GM12878 (cell line): Measurements from ENCODE around the gene LTA. TPM values are rescaled to one million over a fixed set of nuclear protein-coding genes. Genes with fewer than 3 reads are reported as not detected.
A peak's percentile ranks its signal among the peaks of the same experiment; 100 is the strongest.

Source experiments
- ATAC-seq: fragments of 200-7000 bp; cut with Tn5 transposase; 3 replicates; pipeline ENCODE4 v1.9.1; 2020; ENCODE audit warnings: mild to moderate bottlenecking, moderate library complexity
- BruUV-seq: library from RNA; stranded (reverse); fragments of 400-500 nt; replicated peaks from 2 replicates; lab custom pipeline; 2021; lab: Mats Ljungman, UMichigan
- CTCF ChIA-PET: fragments of 300-600 bp; sonication (Branson Sonifier 250); formaldehyde crosslinking; extraction: SDS; loops from one replicate; lab custom pipeline; 2021; ENCODE audit warnings: inconsistent platforms; lab: Yijun Ruan, JAX
- POLR2A ChIA-PET: fragments of 350-600 bp; formaldehyde crosslinking; extraction: SDS; loops from one replicate; lab custom pipeline; 2021; ENCODE audit warnings: inconsistent platforms; lab: Charles Lee
- RAD21 ChIA-PET: fragments of 300-600 bp; sonication (Branson Sonifier 250); formaldehyde crosslinking; loops from one replicate; lab custom pipeline; 2023; ENCODE audit warnings: antibody characterized with exemption; ENCODE audit not compliant: unreplicated experiment; lab: Charles Lee
- SMC1A ChIA-PET: fragments of 300-600 bp; sonication (Branson Sonifier 250); formaldehyde crosslinking; loops from one replicate; lab custom pipeline; 2023; ENCODE audit not compliant: unreplicated experiment, uncharacterized antibody; lab: Charles Lee
- DNase-seq: peaks from one replicate; pipeline ENCODE4 v3.0.0-alpha.2; 2011; ENCODE audit warnings: low read depth, low spot score
- FAIRE-seq: peaks from 3 replicates; lab custom pipeline; 2011; peaks lifted over from hg19 to GRCh38; lab: Jason Lieb, UNC
- H2AFZ ChIP-seq: 2 replicates; pipeline ENCODE4 v1.6.0; 2011; ENCODE audit warnings: low read depth, low read length, control low read depth; ENCODE audit not compliant: control insufficient read depth
- H3K27ac ChIP-seq: 2 replicates; pipeline ENCODE4 v1.5.1; 2011; ENCODE audit warnings: control low read depth; ENCODE audit not compliant: control insufficient read depth, insufficient read depth
- H3K27me3 ChIP-seq, 2 experiments: replicated peaks in 1 of 2; 2 replicates each; pipeline versions ENCODE4 v1.6.0 to v1.6.1; 2011; ENCODE audit warnings: low read length in 1 of 2; ENCODE audit not compliant: control insufficient read depth in 2 of 2, insufficient read depth in 2 of 2
- H3K36me3 ChIP-seq, 2 experiments: 2 replicates each; pipeline ENCODE4 v1.5.1; 2011; ENCODE audit warnings: low read length in 1 of 2; ENCODE audit not compliant: control insufficient read depth in 2 of 2, insufficient read depth in 2 of 2
- H3K4me1 ChIP-seq: 2 replicates; pipeline ENCODE4 v1.6.1; 2011; ENCODE audit warnings: mild to moderate bottlenecking, low read length, moderate library complexity, mixed read lengths; ENCODE audit not compliant: control insufficient read depth, insufficient read depth
- H3K4me2 ChIP-seq: 2 replicates; pipeline ENCODE4 v1.6.0; 2011; ENCODE audit warnings: control low read depth; ENCODE audit not compliant: control insufficient read depth, insufficient read depth
- H3K4me3 ChIP-seq: fragments of 200-600 bp; sonication (generic); 2 replicates; pipeline ENCODE4 v1.5.1; 2016
- H3K79me2 ChIP-seq: 2 replicates; pipeline ENCODE4 v1.6.0; 2011; ENCODE audit warnings: low read length; ENCODE audit not compliant: control insufficient read depth, insufficient read depth
- H3K9ac ChIP-seq: 2 replicates; pipeline ENCODE4 v1.8.0; 2011; ENCODE audit warnings: low read length, control low read depth, mixed read lengths; ENCODE audit not compliant: control insufficient read depth, insufficient read depth
- H3K9me3 ChIP-seq: replicated peaks from 3 replicates; pipeline ENCODE4 v1.5.1; 2011; ENCODE audit warnings: mild to moderate bottlenecking, low read length; ENCODE audit not compliant: control insufficient read depth, insufficient read depth
- H4K20me1 ChIP-seq: 2 replicates; pipeline ENCODE4 v1.6.0; 2011; ENCODE audit not compliant: control insufficient read depth, insufficient read depth
- ATF3 ChIP-seq: IDR thresholded peaks from 2 replicates; pipeline ENCODE4 v1.6.1; 2011; ENCODE audit warnings: low read depth, mild to moderate bottlenecking, low read length, moderate library complexity, borderline replicate concordance; ENCODE audit errors: extremely low read depth
- EGR1 ChIP-seq, 2 experiments: IDR thresholded peaks; 1 replicate in 1 of 2; 2 replicates in 1 of 2; pipeline ENCODE4 v1.6.1; 2011 to 2012; ENCODE audit warnings: low read depth in 2 of 2, low read length in 2 of 2, borderline replicate concordance in 1 of 2, mild to moderate bottlenecking in 1 of 2, moderate library complexity in 1 of 2
- NFYB ChIP-seq: IDR thresholded peaks from 2 replicates; pipeline ENCODE4 v1.6.1; 2011; ENCODE audit warnings: low read depth, mild to moderate bottlenecking, low read length, improper control_type of control experiment, moderate library complexity; ENCODE audit not compliant: insufficient read depth
- PBX3 ChIP-seq: IDR thresholded peaks from 2 replicates; pipeline ENCODE4 v1.6.1; 2011; ENCODE audit warnings: mild to moderate bottlenecking, low read depth, low read length, moderate library complexity; ENCODE audit not compliant: insufficient replicate concordance
- POLR2A ChIP-seq: IDR thresholded peaks from 2 replicates; pipeline ENCODE4 v1.6.1; 2011; ENCODE audit warnings: low read depth, mild to moderate bottlenecking, low read length
- SMARCA5 ChIP-seq: fragments of 450-650 bp; IDR thresholded peaks from 2 replicates; pipeline ENCODE4 v1.6.1; 2017; ENCODE audit warnings: mild to moderate bottlenecking
- SREBF2 ChIP-seq: IDR thresholded peaks from 2 replicates; pipeline ENCODE4 v1.6.1; 2012; ENCODE audit warnings: mild to moderate bottlenecking, low read length
- SUZ12 ChIP-seq: fragments of 200-600 bp; sonication (generic); IDR thresholded peaks from one replicate; pipeline ENCODE4 v1.6.1; 2018; ENCODE audit warnings: antibody characterized with exemption, mild to moderate bottlenecking; ENCODE audit not compliant: unreplicated experiment
- TCF12 ChIP-seq: IDR thresholded peaks from 2 replicates; pipeline ENCODE4 v1.6.1; 2011; ENCODE audit warnings: low read depth, mild to moderate bottlenecking, low read length
- TCF3 ChIP-seq: IDR thresholded peaks from 2 replicates; pipeline ENCODE4 v1.6.1; 2012; ENCODE audit warnings: low read depth, mild to moderate bottlenecking, low read length, borderline replicate concordance; ENCODE audit not compliant: insufficient read depth
- ZBTB33 ChIP-seq: fragments of 450-650 bp; IDR thresholded peaks from 2 replicates; pipeline ENCODE4 v1.6.1; 2017; ENCODE audit warnings: mild to moderate bottlenecking
- ZNF622 ChIP-seq: fragments of 450-650 bp; IDR thresholded peaks from 2 replicates; pipeline ENCODE4 v1.6.1; 2017; ENCODE audit warnings: mild to moderate bottlenecking, inconsistent platforms
- ZNF687 ChIP-seq: fragments of 450-650 bp; IDR thresholded peaks from 2 replicates; pipeline ENCODE4 v1.6.1; 2017; ENCODE audit warnings: mild to moderate bottlenecking, moderate library complexity
- whole genome bisulfite sequencing: methylation state at CpG from one replicate; pipeline ENCODE4 v1.1.6; 2016; ENCODE audit warnings: low lambda C conversion rate; ENCODE audit not compliant: insufficient replicate concordance, insufficient coverage; ENCODE audit errors: missing lambda C conversion rate; 5-methylcytosine and 5-hydroxymethylcytosine counted together
- in situ Hi-C: fragments of 300-500 bp; cut with MboI; formaldehyde crosslinking; loops from 9 replicates; pipeline ENCODE4 v1.14.3; 2018; ENCODE audit warnings: mixed read lengths
- intact Hi-C: fragments of 100-400 bp; cut with micrococcal nuclease; formaldehyde crosslinking; loops from one replicate; pipeline ENCODE4 v1.14.2; 2022; ENCODE audit not compliant: unreplicated experiment
- polyA plus RNA-seq, 11 experiments: library from polyadenylated mRNA; depleted of rRNA in 4 of 11; unstranded in 6 of 11; stranded (reverse) in 5 of 11; fragments of >200 nt; fragmentation: Nextera tagmentation in 4 of 11; fragmentation: Illumina TruSeq in 1 of 11; extraction: Ambion mirVana in 4 of 11; extraction: Trizol in 1 of 11; gene quantifications; 1 replicate in 1 of 11; 2 replicates in 10 of 11; pipeline versions ENCODE4 v1.2.1 to v1.2.3, GENCODE V29; 2011 to 2016; ENCODE audit warnings: inconsistent platforms in 2 of 11, missing spikeins in 2 of 11, low read depth in 1 of 11
- total RNA-seq, 4 experiments: library from RNA; depleted of rRNA in 3 of 4; stranded (reverse); fragments of >200 nt in 3 of 4; fragmentation: Illumina TruSeq in 1 of 4; extraction: Trizol in 1 of 4; gene quantifications; 2 replicates each; pipeline versions ENCODE4 v1.2.1 to v1.2.3, GENCODE V29; 2013 to 2021

The LTA gene
- total and polyA plus RNA-seq, 10 of the 15 experiments (the other 5 are each of a cell fraction or from before 2014, with no cell fraction given) = 27.5 to 100 (median 75.1) TPM

GRCh38 chr6:31620586-31621319, 48.7 kb downstream of the LTA start, which contains the start of gene PRRC2A:
Gene PRRC2A (plus strand): TSS chr6:31620715. CDS start chr6:31622790, 2,075 bp downstream.
- CTCF ChIA-PET = interaction anchor here (0.7 to 3.0 kb wide), 3 partner anchors 22 to 24 kb away, joined by 3 to 17 read pairs (median 4); no protein-coding TSS in a partner anchor
- no peak for DNase-seq
- BruUV-seq = no TSS peak
- TF ChIP-seq EGR1 (IDR thresholded peaks at IDR 0.05; ENCODE audit: borderline replicate concordance in 1 of 2, low read depth in 2 of 2, low read length in 2 of 2) = peak in 1 of 2 experiments; percentile 88; a peak in 2 of 3 replicates
- TF ChIP-seq ATF3 = no peak
- 0 out of 2 replicates have a peak, but pooled peaks have one; percentile 1 for TF ChIP-seq SREBF2
- no peak for TF ChIP-seq ZBTB33
- TF ChIP-seq TCF12 = peak; percentile 46; the same call in 1 of the 2 replicates
- TF ChIP-seq NFYB = no peak
- TF ChIP-seq ZNF622 = no peak
- 0 out of 2 replicates have a peak, but pooled peaks have one; percentile 36 for TF ChIP-seq TCF3
- peak; percentile 67 for TF ChIP-seq ZNF687
- TF ChIP-seq PBX3 = no peak
- TF ChIP-seq POLR2A = peak; percentile 90
- TF ChIP-seq SMARCA5 = peak; percentile 73
- no peak for TF ChIP-seq SUZ12

More at GRCh38 chr6:31620586-31621319, 48.7 kb downstream of the LTA start, which contains the start of gene PRRC2A:
- peak; percentile 77 for ATAC-seq
- ChIA-PET RAD21 (no interaction called here), POLR2A (interaction anchor here (0.6 to 5.2 kb wide), 11 partner anchors 11 to 201 kb away, joined by 3 to 58 read pairs (median 3); partner anchors contain the start of genes APOM, BAG6, C6orf47 and CLIC1), SMC1A (interaction anchor here (0.8 to 2.9 kb wide), 12 partner anchors 11 to 209 kb away, joined by 3 to 15 read pairs (median 6); partner anchors contain the start of genes BAG6, C6orf47, DDX39B and GPANK1)
- Histone ChIP-seq H3K36me3 (peaks cover 17 to 27% of the 10 kb centered on the region in 2 experiments), H3K4me3 (peak within 1 kb of the TSS; percentile 86), H3K4me2 (peak within 1 kb of the TSS; percentile 80), H3K79me2 (peaks cover 48% of the 10 kb centered on the region), H3K27me3 (no peaks in the 10 kb centered on the region), H3K9me3 (no peaks in the 10 kb centered on the region), H3K27ac (peak within 1 kb of the TSS; percentile 98), H3K4me1 (peaks cover 13% of the 10 kb centered on the region), H4K20me1 (peaks cover 4% of the 10 kb centered on the region; the same call in 1 of the 2 replicates), H3K9ac (peak within 1 kb of the TSS; percentile 99), H2AFZ (peak within 1 kb of the TSS; percentile 77)
- WGBS = 2% methylated on average over 17 of the region's 67 CpGs
- in situ Hi-C loops (no loop called here), intact Hi-C loops (loop anchor here (1.0 kb wide), 2 partner anchors 32 to 45 kb away; partner anchors contain the start of gene BAG6)
- FAIRE-seq = peak; percentile 23
